ENCODE data around the gene HOXB5. TPM values are rescaled to one million over a fixed set of nuclear protein-coding genes. Genes with fewer than 3 reads are reported as not detected.

HOXB5 gene
- total RNA-seq, 1 donor from 2014 or later: not detected

DNA sequence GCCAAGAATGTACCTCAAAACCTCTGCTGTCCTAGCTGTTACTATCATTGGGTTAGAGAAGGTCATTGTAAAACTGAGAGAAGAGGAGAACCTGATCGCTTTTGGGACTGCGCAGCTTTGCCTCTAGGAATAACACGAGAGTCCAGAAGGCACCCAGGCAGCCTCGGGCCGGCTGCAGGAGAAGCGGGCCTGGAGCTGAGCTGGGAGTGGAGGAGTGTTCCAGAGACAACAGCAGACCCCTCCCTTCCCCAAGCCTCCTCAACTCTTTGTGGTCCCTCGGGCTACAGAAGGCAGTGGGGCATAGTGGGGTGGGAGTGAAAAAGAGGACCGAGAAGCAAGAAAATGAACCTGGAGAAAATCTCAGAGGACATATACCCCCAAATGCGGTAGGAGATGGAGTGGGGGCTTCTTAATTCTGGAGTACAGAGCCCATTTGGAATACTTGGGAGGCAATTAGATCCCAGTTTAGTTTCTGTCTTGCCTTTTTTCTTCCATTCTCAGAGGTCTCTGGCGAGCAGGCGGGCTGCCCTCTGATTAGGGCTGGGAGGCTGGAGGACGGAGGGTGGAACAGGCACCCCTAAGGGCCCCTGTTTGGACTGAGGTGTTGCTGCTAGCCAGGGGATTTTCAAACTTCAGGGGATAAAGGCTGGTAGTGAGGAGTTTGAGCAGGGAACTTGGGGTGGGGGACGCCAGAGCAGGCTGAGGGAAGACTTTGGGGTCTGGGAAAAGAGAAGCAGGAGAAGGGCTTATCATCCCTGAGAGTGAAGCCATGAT lies 35.3 kb downstream of the HOXB5 start:
- peaks cover 2% of the 10 kb centered on the region for H3K4me1 Mint-ChIP-seq (ENCODE audit: low read depth, unreplicated experiment)
- H3K36me3 Mint-ChIP-seq (ENCODE audit: low read depth, unreplicated experiment): peaks cover 2% of the 10 kb centered on the region
- Histone ChIP-seq H3K79me2 (ENCODE audit: insufficient read depth, low read length) (peaks cover 95% of the 10 kb centered on the region), H3K4me3 (ENCODE audit: insufficient read depth, low read depth, low read length) (peak overlapping the region; percentile 31), H3K4me2 (ENCODE audit: low read length) (peak overlapping the region; percentile 88), H3K36me3 (ENCODE audit: insufficient read depth, low read length) (no peaks in the 10 kb centered on the region), H3K27me3 (ENCODE audit: insufficient read depth, low read length) (peaks cover 78% of the 10 kb centered on the region), H3K9ac (ENCODE audit: low read length) (peak overlapping the region; percentile 83), H3K9me3 (ENCODE audit: insufficient read depth, low read depth, low read length) (no peaks in the 10 kb centered on the region), H3K4me1 (ENCODE audit: insufficient read depth, low read length) (peaks cover 52% of the 10 kb centered on the region), H4K20me1 (ENCODE audit: insufficient read depth, low read length) (peaks cover 9% of the 10 kb centered on the region), H3K27ac (ENCODE audit: low read depth, low read length) (peak overlapping the region; percentile 61), H2AFZ (ENCODE audit: low read depth, low read length) (no peak overlapping the region)
- FAIRE-seq (no peak), DNase-seq (ENCODE audit: low read depth) (no peak)
- no peak overlapping the region for H3K4me3 Mint-ChIP-seq (ENCODE audit: unreplicated experiment)
- peak overlapping the region; percentile 8 for H3K27ac Mint-ChIP-seq (ENCODE audit: unreplicated experiment)
- peaks cover 98% of the 10 kb centered on the region for H3K27me3 Mint-ChIP-seq (ENCODE audit: low read depth, unreplicated experiment)
- TF ChIP-seq, protein P1, sequence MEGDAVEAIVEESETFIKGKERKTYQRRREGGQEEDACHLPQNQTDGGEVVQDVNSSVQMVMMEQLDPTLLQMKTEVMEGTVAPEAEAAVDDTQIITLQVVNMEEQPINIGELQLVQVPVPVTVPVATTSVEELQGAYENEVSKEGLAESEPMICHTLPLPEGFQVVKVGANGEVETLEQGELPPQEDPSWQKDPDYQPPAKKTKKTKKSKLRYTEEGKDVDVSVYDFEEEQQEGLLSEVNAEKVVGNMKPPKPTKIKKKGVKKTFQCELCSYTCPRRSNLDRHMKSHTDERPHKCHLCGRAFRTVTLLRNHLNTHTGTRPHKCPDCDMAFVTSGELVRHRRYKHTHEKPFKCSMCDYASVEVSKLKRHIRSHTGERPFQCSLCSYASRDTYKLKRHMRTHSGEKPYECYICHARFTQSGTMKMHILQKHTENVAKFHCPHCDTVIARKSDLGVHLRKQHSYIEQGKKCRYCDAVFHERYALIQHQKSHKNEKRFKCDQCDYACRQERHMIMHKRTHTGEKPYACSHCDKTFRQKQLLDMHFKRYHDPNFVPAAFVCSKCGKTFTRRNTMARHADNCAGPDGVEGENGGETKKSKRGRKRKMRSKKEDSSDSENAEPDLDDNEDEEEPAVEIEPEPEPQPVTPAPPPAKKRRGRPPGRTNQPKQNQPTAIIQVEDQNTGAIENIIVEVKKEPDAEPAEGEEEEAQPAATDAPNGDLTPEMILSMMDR (IDR thresholded peaks at IDR 0.05; ENCODE audit: insufficient read depth, low read depth, low read length): no peak
- no peak for TF ChIP-seq EZH2 (IDR thresholded peaks at IDR 0.05; ENCODE audit: insufficient read depth, low read length)
- peaks cover 15% of the 10 kb centered on the region for H3K9me3 Mint-ChIP-seq (ENCODE audit: unreplicated experiment)

DNA sequence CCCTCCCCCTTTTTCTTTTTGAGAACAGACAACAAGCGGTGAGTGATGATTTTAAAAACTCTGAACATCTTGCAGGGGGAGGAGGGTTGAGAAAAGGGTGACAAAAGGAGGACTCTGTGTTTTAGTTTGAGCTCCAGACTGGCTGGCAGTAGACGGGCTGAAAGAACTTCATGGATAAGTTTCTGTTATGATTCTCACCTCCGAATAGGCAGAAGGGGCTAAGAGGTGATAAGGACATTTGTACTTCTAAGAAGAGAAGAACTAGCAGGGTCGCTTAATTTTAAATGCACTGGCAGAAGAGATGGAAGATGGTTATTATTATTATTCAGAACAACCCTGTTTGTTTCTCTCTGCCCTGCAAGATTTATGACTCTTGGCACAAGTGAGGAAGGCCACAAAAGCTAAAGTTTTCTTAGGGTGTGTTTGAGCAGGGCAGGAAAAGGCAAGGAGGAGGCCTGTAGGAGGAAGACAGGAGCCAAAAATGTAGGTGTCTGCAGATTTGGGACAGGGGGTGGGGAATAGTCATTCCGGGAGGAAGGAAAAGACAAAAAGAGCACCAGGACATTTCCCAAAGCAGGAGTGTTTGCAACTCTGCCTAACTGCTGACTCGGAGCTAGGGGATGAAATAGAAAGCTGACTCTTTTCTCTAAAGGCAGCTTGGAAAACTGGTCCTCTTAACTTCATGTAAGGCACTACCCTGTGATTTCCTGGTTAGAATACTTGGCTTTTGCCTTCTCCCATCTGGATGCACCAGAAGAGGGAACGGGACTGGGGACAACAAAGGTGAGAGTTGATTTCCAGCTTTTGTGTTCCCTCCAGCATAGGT lies 36.8 kb downstream of the HOXB5 start:
- Histone ChIP-seq H4K20me1 (ENCODE audit: insufficient read depth, low read length) (peaks cover 6% of the 10 kb centered on the region), H3K4me3 (ENCODE audit: insufficient read depth, low read depth, low read length) (peak overlapping the region; percentile 21), H3K4me2 (ENCODE audit: low read length) (peak overlapping the region; percentile 88), H3K9me3 (ENCODE audit: insufficient read depth, low read depth, low read length) (no peaks in the 10 kb centered on the region), H3K27me3 (ENCODE audit: insufficient read depth, low read length) (peaks cover 72% of the 10 kb centered on the region), H3K79me2 (ENCODE audit: insufficient read depth, low read length) (peaks cover 94% of the 10 kb centered on the region), H2AFZ (ENCODE audit: low read depth, low read length) (no peak overlapping the region), H3K4me1 (ENCODE audit: insufficient read depth, low read length) (peaks cover 53% of the 10 kb centered on the region), H3K36me3 (ENCODE audit: insufficient read depth, low read length) (no peaks in the 10 kb centered on the region), H3K9ac (ENCODE audit: low read length) (peak overlapping the region; percentile 83), H3K27ac (ENCODE audit: low read depth, low read length) (peak overlapping the region; percentile 80)
- Mint-ChIP-seq H3K4me1 (ENCODE audit: low read depth, unreplicated experiment) (peaks cover 2% of the 10 kb centered on the region), H3K9me3 (ENCODE audit: unreplicated experiment) (peaks cover 18% of the 10 kb centered on the region), H3K27me3 (ENCODE audit: low read depth, unreplicated experiment) (peaks cover 93% of the 10 kb centered on the region), H3K36me3 (ENCODE audit: low read depth, unreplicated experiment) (peaks cover 5% of the 10 kb centered on the region), H3K27ac (ENCODE audit: unreplicated experiment) (no peak overlapping the region), H3K4me3 (ENCODE audit: unreplicated experiment) (no peak overlapping the region)
- FAIRE-seq: no peak
- no peak for DNase-seq (ENCODE audit: low read depth)
- TF ChIP-seq, protein P1 (IDR thresholded peaks at IDR 0.05; ENCODE audit: insufficient read depth, low read depth, low read length): no peak
- TF ChIP-seq EZH2 (IDR thresholded peaks at IDR 0.05; ENCODE audit: insufficient read depth, low read length): no peak
